Stimulated activated CD4-positive, alpha-beta T cell treated with anti-CD3 and anti-CD28 coated beads, Interleukin-12 subunit alpha, Interleukin-12 subunit beta, amount 100 ng/mL, for 24 hours (primary cell): ENCODE data around the gene SNX30.
A peak's percentile ranks its signal among the peaks of the same experiment; 100 is the strongest.

Experiments
- DNase-seq, 2 experiments: peaks; one replicate each; pipeline ENCODE4 v3.0.0-alpha.2; 2020; ENCODE audit warnings: low read depth in 2 of 2

SNX30 gene

GRCh38 chr9:112858005-112858404 is 107.4 kb downstream of the SNX30 start:
- DNase-seq: no peak

- no peak for DNase-seq
These were observed 108.1 kb downstream of the SNX30 start for GRCh38 chr9:112858625-112859147.

GRCh38 chr9:112860451-112860850 is 109.9 kb downstream of the SNX30 start:
- no peak for DNase-seq

DNA sequence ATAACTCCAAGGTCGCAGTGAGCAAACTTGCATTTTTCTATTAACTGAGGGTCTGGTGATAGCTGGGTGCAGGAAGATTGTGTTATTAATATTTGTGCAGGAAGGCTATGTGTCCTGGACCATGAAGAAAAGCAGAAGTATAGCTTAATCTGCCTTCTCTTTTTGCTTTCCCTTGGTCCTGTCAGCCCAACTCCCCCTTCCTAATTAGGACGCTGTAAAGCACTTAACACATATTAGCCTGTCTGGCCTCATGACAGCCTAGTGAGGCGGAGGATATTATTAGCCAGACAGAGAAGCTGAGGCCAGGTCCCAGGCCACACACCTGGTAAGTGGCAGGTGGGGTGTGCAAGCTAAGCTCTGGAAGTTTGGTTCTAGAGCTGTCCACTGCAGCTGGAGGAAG is 110.6 kb downstream of the SNX30 start:
- DNase-seq: no peak

DNA sequence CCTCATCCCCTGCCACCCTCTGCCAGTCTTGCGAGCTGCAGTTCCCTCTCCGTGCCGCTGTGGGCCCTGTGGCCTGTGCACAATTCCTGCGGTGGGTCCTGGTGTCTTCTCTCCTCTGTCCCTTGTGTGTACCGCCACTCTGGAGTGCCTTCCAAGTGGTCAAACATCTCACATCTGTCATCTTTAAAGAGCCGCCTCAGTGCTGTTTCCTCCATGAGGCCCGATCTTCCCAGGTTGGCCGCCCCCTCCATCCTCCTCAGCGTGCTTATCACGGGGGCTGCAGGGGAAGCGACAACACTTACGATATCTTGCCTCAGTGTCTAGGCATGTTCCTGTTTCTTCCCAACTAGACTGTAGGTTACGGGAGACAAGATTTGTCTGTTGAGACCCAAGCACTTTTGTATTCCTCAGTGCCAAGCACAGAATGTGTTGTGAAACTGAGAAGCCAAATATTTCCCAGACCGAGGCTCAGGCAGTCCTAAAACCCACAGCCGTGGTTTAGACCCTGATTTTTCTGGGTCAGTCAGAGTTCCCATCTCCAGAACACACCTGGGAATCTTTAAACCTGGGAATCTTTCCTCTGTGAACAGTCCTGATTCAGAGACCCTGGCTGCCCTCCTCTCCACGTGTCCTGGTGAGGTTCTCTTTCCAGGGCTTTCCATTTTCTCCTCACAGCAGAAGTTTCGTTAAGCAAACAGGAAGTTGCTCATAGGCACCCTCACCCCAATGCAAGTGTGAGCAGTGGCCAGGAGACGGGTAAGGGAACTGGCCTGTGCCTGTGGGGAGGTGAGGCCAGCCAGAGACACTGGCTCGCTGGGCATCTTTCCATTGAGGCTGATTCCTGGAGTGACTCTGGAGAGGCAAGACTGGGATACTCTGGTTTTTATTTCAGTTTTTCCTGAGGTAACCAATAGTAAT is 111.3 kb downstream of the SNX30 start:
- DNase-seq: no peak

DNA sequence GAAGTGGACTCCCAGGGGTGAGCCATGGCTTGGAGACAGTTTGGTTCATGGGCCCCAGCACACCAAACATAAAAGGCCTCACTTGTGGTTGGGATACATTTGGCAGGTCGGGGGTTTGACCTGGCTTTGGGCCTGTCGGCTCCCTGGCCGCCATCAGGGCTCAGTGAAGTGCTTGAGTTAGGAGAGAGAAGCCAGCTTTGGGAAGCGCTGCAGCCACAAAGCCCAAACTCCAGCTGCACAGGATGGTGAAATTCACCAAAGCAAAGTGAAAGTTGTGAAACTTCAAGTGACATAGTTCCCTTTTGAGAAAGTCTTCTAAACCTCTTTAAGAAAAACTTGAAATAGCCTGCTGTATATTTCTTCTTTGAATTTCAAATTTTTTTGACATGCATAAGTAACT is 112.7 kb downstream of the SNX30 start:
- no peak for DNase-seq

GRCh38 chr9:112863746-112864145 is 113.2 kb downstream of the SNX30 start:
- DNase-seq: no peak

DNA sequence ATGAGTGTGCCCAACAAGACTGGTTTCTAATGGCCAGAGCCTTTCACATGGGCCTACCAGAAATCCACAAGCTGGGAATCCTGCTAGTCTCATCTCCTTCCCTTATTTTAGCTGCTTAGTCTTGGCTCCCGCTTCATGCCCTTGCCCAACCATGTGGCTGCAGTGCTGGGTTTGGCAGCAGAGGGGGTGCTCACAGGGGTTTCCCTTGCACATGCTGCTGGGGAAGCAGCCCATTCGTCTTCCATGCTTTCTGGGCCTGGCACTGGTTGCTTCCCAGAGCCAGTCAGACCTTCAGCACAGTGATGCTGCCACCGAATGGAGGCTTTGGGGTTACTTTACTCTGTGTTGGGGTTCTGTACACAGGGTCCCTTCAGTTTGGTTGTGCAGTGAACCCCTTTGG is 113.8 kb downstream of the SNX30 start:
- no peak for DNase-seq

DNA sequence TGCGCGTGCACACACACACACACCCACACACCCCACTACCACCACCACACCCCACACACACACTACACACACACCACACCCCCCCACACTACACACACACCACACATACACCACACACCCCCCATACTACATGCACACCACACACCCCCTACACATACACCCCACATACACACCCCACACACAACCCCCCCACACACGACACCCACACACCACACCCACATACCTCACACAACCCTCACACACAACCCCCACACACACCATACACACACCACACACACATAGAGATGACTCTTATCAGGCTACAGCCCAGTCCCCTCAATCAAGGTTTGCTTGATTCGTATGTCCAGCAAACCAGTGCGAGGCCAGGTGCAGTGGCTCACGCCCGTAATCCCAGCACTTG is 114.4 kb downstream of the SNX30 start:
- no peak for DNase-seq

GRCh38 chr9:112866662-112867274 is 116.2 kb downstream of the SNX30 start:
- DNase-seq: no peak

DNA sequence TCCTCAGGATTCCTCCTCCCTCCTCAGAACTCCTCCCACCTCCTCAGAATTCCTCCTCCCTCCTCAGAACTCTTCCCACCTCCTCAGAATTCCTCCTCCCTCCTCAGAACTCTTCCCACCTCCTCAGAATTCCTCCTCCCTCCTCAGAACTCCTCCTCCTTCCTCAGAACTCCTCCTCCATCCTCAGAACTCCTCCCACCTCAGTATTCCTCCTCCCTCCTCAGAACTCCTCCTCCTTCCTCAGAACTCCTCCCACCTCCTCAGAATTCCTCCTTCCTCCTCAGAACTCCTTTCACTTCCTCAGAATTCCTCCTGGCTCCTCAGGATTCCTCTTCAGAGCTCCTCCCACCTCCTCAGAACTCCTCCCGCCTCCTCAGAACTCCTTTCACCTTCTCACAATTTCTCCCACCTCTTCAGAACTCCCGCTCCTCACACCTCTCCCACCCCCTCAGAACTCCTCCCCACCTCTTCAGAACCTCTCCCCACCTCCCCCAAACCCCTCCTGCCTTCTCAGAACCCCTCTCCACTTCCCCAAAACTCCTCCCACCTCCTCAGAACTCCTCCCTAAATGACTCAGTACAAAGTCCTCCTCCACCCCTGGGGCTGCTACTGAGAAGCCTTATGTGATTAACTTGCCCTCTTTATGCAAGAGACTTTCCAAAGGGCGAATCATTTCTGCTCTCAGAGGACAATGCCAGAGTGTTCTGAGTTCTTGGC is 116.9 kb downstream of the SNX30 start:
- DNase-seq: peak in 1 of 2 experiments; percentile 18

DNA sequence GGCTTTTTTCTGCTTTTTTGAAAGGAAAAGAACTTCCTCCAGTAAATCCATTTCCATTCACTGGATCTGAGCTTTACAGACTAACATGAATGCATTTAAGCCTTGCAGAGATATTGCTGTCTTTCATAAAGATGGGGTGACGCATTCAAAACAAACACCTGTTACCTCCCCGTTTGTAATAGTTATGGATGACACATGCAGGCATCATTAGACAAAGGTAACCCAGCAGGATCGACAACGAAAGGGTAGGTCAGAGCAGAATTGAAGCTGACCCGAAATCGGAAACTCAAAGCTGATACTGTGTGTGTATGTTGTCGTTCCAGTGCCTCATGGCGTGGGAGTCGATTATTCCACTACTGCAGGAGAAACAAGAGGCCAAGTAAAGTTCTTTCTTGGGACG is 117.9 kb downstream of the SNX30 start:
- no peak for DNase-seq

DNA sequence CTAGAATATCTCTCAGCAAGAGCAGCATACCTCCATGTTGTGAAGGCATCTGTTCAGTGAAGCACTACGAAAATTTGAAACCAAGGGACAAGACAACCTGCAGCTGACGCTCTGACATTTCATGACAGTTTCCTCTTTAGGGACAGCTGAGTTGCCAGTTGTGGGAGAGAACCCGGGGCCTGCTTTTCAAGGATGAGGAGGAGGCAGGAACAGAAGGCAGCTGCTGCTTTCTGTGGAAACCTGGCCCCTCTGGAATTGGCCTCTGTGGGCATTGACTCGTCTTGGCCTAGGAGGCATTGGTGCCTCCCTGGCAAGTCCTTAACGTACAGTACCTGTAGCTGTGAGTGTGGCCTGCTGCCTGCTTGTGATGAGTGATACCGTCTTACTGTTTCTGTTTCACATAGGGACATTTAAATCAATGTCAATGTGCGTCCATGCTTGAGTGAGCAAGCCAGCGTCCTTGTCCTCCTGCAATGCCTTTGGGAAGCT is 118.5 kb downstream of the SNX30 start:
- DNase-seq: no peak

DNA sequence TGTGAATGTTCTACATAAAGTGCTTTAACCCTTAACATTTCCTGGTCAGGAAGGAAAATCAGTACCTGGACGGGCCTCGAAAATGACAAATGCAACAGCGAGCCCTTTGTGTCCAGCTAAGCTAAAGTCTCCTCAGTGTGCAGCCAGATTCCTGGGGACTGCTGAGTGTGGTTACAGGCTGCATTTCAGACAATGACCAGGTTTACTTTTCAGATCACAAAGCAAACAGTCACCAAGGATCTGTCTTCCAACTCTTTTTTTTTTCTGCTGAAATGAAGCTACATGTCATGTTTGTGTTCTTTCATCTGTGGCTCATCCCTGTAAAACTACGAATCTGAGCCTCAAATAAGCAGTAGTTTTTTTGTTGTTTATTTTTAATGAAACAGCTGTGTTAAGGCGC is 119.4 kb downstream of the SNX30 start:
- no peak for DNase-seq

- DNase-seq: no peak
These were observed 120.0 kb downstream of the SNX30 start for GRCh38 chr9:112870556-112870955.

GRCh38 chr9:112872019-112872418 is 121.5 kb downstream of the SNX30 start:
- DNase-seq: no peak

GRCh38 chr9:112873773-112874405 is 123.3 kb downstream of the SNX30 start:
- no peak for DNase-seq

GRCh38 chr9:112878752-112879151 is 128.2 kb downstream of the SNX30 start:
- no peak for DNase-seq

- no peak for DNase-seq
These were observed 130.1 kb downstream of the SNX30 start for GRCh38 chr9:112880650-112881049.

- no peak for DNase-seq
These were observed 130.8 kb downstream of the SNX30 start for GRCh38 chr9:112881331-112881730.

GRCh38 chr9:112884101-112884500 is 133.5 kb downstream of the SNX30 start:
- no peak for DNase-seq

GRCh38 chr9:112884721-112885120 is 134.2 kb downstream of the SNX30 start:
- no peak for DNase-seq
